DMS153 treated with DMSO at 0.1 percent for 48 hours (cell line): Measurements from ENCODE around the gene NAV2.
"Not testable (repeated sequence)": the region's sequence is repeated elsewhere in the genome, so short reads cannot be mapped to it uniquely, and the experiment has no call there.

Experiments used
- DNase-seq: peaks from one replicate; lab custom pipeline; 2025; ENCODE audit not compliant: unreplicated experiment; lab: John Stamatoyannopoulos, UW

The NAV2 gene

DNA sequence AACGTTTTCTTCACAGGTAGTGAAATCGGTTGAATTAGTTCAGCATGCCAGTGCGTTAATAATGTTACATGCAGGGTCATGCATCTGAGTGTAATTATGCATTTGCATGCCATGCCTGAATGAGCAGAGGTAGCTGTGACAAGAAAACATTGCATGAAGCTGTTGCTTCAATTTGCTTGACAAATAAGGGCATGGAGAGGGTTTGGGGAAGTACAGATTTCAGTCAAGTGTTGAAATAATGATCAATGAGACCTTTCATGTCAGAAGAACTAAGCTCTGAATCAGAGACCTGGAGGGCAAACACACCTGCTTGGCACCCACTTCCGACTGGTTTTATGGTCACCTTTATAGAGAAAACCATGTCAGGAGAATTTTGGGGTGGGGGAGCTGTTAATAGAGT lies 226.2 kb downstream of the NAV2 start:
- DNase-seq = peak; percentile 43

DNA sequence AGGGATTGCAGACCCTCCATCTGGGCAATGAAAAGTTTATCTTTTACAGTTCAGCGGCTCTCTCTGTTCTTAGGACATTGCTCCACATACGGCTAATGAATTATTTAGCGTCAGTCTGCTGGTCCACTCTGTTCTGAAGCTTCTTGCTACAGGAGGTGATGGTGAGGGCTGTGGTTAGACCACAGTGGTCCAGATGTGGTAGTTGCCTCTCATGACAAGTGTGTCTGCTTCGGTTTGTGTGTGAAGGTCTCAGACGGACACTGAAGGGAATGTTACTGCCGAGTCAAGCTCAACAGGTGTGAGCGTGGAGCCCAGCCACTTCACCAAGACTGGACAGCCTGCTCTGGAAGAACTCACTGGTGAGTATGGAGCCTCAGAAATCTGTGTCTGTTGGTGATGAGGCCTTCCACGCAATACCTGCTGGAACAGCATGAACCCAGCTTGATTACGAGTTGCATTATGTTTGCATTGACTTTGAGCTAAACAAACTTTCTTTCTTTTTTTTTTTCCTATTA lies 226.8 kb downstream of the NAV2 start:
- DNase-seq = no peak

DNA sequence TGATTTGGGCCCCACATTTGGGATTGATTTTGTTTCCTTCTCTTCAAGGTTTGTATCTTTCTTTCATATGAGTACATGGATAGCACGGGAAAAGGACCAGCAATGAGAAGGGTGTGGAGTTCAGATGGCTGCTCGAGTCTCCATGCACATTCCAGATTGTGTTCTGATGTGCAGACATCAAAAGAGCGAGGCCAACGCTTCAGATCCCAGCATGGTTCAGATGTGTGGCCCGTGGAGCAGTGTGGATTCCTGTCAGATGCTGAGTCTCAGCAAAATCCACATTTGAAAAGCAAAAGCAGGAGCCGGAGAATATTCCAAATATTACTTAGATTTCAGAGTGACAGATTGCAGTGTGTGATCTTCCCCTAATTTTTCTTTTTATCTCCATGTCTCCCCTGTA lies 228.2 kb downstream of the NAV2 start:
- DNase-seq = no peak

DNA sequence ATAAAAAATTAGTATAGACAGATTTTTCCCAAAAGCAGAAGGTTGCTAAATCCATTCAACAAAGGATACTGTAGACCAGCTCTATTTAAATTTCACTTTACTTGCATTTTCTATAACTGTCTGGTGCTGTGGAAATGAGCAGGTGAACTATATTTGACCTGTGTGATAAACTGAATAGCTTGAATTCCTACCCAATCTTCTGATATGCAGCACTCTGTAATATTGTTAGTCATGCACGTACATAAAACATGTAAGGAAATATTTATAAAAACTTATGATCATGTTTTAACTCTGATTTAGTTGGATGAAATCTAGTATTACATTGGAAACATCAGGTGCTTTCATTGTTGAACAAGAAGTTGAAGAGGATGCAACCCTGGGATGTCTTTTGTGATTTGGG lies 234.0 kb downstream of the NAV2 start:
- no peak for DNase-seq

DNA sequence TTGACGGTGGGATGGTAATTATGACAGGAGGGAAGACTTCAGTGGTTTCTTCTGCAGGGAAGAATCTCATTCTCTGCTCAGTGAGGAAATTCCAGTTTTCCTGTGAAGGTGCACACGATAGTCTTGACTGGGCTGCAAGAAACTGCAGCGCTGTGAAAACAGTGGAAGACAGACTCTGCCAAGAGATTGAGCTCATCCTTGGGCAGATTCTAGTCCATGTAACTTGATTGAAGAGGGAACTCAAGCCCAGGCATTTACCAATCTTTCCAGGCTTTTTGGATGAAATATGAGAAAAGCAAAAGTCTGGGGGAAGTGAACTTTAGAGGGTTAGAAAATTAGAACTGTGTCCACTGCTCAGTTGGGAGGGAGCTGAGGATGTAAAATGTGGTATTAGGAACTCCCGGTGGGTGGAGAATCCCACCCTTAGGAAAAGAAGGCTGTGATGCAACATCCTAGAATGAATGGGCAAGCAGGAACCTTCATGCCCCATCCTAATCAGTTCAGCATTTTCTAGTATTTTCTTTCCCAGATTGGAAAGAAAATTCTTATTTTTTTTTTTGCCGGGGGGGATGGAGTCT lies 235.0 kb downstream of the NAV2 start:
- no peak for DNase-seq

DNA sequence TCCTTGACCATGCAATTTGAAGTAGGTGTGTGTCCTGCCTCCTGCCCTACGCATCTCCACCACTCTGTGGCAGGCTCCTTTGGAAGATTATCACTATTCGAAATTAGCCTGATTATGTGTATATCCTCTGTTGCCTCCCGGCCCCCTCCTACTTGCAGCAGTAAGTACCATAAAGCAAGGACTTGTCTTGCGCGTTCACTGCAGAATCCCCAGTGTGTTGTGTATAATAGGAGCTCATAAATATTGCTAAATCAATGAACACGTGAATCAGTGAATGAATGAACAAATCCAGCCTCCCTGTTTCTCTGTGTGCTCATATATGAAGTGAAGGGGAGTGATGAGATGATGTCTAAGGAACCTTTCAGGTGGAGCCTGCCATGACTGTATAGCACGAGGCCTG lies 237.0 kb downstream of the NAV2 start:
- DNase-seq = no peak

DNA sequence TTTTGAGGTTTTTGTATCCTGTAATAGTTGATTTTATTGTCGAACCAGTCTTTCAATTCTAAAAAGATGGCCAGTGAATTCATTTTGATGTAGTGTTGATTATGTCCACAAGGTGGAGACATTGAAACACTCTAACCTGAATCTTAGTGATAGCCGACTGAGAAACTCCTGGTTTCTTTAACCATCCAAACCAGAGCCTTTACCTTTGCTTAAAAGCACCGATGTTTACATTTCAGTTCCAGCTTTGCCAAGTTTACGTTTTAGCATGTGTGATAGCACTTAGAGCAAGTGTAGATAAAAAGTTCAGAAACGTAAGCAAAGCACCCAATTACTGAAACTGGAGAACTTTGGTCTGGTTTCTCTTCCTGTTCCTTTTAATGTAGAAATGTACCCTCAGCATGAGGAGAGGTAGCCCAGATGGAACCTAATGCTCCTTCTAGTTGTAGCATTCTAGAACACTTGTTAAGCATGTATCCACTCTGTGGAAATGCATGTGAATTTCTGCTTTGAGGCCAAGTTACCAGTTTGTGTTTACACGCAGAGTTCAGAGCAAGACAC lies 239.0 kb downstream of the NAV2 start:
- DNase-seq = peak; percentile 48

DNA sequence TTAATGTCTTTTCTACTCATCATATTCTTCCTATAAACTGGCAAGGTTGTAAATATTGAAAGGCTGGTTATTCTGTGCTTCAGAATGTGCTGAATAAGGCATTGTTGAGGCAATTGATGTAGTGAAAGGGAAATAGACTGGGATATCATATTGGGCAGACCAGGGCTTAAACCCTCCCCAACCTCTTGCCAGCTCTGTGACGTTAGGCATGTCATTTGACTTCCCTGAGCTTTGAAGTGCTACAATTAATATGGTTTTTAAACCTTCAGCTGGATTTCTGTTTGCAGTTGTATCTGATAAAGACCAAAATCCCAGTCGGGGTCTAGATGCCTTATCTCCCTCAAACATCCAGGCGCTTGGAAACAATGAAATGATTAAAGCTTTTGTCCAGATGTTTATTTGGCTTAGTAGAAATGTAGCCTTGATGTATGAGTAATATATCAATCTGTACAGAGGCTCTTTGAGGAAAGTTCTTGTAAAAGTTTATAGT lies 239.5 kb downstream of the NAV2 start:
- DNase-seq = no peak

DNA sequence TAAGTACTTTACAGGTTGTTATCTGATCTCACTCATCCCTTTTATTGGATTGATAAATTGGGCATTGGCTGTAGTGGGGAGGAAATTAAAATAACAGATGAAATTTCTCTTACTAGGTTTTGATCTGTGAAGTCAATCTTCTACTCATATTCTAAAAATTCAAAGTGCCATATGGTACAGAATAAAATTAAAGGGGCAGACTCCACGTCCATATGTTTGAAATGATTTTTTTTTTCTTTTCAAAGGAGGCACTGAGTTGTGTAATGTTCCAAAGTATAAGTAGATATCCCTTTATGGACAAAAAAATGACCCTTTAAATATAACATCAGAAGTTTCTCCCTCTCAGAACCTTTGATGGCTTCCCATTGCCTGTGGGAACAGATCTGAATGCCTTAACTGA lies 240.3 kb downstream of the NAV2 start:
- no peak for DNase-seq

DNA sequence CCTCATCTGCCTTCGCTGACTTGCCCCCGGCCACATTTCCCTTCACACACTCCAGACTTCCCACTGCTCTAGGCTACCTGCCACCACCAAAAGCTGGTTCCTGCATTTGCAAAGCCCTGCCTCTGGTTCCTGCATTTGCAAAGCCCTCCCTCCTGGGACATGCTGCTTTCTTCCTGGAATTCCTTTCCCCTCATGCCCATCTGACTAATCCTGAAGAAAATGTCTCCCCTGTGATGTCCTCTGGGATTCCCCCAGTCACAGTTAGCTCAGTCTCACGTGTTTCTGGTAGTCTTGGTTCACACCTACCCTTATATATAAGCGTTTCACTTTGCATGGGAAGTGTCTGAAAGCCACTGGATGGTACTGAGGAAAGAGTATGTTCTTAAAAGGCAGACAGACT lies 240.7 kb downstream of the NAV2 start:
- DNase-seq = no peak

DNA sequence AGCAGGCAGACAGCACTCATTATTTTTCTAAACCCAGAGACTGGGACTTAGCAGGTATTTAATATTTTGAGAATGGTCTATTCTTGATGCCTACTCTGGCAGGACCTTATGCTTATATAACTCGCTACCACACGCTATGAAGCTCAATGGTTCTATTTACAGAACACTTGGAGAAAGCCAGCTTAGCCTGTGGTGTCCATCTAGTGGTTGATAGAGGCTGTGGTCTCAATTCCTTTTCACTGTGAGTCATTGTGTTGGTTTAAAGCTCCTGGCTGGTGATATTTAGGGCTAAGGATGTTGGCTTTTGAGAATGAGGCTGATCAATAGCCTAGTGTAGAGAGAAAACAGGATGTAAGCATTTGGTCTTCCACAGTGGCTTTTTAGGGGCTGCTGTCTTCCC lies 241.3 kb downstream of the NAV2 start:
- DNase-seq = peak; percentile 66

DNA sequence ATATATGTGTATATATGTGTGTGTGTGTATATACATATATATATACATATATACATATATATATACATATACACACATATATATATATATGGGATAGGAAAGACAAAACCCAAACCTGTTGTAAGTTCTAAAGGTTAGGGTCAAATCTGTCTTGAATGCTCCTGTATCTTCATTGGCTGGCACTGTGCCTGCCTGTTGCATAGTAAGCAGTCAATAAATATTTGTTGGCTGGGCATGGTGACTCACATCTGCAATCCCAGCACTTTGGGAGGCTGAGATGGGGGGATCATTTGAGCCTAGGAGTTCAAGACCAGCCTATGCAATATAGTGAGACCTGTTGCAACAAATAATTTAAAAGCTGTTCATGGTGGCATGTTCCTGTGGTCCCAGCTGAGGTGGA lies 242.3 kb downstream of the NAV2 start:
- DNase-seq = no peak

DNA sequence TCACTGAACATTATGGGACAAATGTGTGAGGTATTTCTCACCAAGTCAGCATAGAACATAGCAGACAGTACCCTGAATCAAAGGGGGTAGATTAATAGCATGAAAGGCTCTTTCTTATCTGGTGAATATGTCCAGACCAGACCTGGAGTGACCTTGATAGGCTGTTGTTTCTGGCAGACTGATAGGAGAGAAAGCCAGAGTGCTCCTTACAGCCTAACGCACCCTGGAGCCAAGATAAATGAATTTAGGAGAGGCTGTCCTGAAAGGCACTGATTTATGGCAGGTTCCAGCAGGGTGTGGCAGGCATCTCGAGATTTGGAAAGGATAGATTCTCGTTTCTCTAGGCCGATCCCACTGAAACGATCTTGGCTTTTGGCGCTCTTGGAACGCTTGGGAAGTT lies 243.0 kb downstream of the NAV2 start:
- DNase-seq = no peak

DNA sequence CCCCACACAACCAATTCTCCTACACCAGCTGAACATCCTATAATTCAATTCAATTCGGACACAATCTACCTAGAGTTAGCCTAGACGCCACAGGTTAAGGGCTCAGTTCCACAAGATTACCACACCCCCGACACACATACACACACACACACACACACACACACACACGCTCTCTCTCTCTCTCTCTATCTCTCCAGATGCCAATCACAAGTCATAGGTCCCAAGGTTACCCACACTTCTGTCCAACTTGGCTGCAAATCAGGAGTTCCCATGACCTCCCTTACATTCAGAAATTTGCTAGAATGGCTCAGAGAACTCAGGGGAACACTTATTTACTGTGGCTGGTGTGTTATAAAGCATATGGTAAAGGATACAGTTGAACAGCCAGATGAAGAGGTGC lies 243.6 kb downstream of the NAV2 start:
- no peak for DNase-seq

DNA sequence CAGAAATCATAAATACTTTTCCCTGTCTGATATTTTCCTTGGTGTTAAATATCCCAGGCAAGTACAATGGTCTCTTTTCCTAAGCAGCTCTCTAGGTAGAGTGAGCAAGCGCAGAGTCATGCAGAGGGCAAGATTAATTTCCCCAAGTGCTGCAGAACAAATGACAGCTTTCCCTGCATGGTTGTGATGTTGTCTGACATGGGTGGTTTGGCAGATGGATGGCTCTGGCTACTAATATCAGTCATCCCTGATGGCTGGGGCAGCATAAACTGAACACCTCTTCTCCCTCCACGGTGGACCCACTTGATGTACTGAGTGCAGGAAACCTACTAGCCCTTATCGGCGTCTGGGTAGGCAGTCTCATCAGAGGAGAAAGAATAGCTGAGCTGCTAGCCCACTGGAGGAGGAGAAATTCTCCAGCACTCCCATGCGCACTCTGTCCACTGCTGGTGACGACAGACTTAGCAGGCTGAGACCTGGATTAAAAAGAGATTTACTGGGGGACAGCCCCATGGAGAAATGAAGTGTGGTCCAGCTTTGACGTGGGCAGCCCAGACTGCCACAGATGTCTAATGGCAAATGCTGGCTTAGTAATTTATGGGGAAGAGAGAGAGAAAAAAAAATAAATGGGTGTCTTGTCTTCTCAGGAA lies 244.8 kb downstream of the NAV2 start:
- no peak for DNase-seq

DNA sequence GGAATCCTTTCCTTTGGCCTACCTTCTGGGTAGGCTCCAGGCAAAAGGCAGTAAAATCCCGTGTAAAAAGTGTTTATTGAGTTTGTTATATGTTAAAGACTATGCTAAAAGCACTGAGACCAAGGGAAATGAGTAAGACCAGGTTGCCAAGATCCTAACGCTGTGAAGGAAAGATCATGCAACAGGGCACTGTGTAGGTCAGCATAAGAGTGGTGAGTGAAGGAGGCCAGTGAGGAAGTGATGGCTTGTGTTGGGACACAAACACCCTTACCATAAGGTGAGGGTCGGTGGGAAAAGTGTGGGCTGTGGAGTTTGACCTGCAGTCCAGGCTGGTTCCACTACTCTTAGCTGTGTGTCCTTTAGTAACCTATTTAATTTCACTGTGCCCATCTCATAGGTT lies 245.6 kb downstream of the NAV2 start:
- DNase-seq = no peak

DNA sequence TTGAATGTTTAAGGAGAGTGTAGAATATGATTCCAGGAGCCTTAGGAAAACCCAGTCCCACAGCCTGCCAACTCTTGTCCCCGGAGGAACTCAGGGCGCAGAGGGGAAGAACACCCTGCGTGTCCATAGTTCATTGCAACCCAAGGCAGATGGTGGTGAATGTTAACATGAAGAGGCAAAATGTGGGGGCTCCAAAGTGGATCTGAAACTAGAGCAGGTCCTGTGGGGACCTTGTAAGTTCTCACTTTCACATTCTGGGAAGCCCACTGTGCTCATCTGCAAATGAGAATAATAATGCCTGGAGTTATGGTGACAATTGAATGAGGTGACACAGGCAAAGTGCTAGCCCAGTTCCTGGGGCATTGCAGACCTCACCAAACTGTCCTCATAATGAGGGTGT lies 246.6 kb downstream of the NAV2 start:
- DNase-seq = no peak

DNA sequence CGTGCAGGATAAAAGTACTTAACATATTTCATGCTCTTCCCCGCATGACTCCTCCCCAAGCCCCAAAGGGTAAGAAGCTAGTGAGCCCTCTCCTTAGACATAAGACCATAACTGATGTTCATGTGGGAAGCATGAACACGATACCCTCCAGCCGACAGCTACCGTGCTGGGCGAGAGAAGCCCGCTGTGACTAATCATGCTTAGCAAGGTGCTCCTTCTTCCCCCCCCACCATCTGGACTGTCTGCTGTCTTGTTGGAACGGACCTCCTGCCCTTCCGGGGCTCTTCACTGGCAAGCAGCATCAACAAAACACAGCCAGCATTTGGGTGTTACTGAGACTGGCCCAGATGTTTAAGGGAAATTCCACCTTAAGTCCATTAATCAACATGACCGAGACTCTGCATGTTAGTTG lies 247.0 kb downstream of the NAV2 start:
- no peak for DNase-seq

DNA sequence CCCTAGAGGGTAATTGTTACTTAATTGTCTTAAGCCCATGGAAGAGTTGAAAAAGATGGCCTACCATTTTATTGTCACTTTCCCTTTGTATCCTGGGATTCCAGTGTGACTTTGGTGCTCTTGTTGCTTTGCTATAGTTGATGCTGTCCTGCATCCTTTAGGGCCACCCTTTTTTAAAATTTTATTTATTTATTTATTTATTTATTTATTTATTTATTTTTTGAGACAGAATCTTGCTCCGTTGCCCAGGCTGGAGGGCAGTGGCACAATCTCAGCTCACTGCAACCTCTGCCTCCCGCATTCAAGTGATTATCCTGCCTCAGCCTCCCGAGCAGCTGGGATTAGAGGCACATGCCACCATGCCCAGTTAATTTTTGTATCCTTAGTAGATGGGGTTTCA lies 247.8 kb downstream of the NAV2 start:
- DNase-seq = not testable (repeated sequence)

DNA sequence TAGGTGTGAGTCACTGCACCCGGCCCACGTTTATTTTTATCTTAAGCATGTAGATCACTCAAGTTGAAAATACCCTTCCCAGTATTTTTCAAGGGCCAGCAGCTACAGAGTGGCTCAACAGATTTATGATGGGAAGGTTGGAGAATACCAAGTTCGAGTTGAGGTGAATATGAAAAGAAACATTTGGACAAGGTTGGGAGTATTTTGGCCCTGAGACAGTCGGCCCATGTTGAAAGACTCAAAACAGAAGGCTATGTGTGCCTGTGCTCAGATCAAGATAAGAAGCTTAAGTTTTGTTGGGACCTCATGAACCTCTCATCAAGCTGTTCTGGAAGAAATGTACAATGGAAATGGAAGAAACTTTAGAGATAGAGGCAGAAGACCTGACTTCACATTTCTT lies 248.6 kb downstream of the NAV2 start:
- no peak for DNase-seq

DNA sequence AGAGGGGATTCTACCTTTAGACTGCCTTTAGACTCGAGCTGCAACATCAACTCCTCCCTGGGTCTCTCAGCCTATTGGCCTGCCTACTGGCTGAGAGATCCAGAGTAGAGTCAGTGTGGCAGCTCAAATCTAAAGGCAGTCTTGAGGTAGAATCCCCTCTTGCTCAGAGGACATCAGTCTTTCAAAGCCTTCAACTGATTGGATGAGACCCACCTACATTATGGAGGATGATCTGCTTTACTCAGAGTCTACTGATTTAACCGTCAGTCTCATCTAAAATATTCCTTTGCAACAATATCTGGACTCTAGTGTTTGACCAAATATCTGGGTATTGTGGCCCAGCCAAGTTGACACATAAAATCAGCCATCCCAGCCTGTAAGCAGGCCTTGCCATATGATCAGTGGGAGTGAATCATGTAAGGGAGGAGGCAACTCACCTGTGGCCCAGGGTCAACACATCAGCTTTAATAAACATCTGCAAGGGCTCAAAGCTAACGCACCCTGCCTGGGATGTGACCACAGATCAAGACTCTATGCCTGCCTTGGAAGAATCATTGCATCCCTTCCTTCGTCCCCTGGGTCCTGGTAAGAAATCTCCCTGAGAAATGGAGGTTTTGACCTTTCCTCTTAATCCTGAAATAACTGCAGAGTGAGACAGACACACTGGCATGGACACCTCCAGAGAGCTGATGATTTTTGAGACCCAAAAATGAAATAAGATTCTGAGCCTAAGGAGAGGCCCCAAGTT lies 249.6 kb downstream of the NAV2 start:
- no peak for DNase-seq

DNA sequence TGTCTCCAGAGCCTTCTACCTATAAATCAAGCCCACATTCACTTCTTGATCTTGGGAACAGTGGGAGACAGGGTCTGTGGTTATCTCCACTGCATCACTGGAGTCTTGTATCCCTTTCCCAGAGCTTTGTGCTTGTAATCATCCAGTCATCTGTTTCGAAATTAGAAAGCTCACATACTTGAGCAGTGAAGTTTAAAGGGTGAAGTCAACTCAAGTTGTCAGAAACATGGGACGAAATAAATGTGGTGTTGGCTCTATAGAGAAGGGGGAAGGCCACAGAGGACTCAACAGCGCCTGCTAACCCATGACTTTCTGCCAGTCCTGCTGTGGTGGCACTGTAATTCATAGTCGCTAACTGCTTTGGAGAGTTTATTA lies 250.2 kb downstream of the NAV2 start:
- no peak for DNase-seq
